ENCODE measurements around the gene IMMP2L.

DNA sequence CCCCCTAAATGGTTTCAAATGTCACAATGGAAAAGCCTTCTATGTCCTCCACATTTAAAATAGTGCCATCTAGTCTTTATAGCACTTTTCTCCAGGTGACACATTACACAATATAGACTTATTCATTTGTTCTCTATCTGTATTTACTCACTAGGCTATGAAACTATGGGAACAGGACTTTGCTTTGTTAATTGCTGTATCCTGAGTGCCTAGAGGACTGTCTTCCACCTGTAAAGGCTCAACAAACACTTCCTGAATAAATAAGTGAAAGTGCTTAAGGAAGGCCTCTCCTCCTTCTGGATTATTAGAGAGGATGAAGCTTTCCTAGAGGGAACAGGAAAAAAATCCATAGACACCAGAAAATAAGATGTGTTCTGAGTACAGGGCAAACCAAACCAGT lies 868.9 kb downstream of the IMMP2L start:
- TF ChIP-seq, protein P1, sequence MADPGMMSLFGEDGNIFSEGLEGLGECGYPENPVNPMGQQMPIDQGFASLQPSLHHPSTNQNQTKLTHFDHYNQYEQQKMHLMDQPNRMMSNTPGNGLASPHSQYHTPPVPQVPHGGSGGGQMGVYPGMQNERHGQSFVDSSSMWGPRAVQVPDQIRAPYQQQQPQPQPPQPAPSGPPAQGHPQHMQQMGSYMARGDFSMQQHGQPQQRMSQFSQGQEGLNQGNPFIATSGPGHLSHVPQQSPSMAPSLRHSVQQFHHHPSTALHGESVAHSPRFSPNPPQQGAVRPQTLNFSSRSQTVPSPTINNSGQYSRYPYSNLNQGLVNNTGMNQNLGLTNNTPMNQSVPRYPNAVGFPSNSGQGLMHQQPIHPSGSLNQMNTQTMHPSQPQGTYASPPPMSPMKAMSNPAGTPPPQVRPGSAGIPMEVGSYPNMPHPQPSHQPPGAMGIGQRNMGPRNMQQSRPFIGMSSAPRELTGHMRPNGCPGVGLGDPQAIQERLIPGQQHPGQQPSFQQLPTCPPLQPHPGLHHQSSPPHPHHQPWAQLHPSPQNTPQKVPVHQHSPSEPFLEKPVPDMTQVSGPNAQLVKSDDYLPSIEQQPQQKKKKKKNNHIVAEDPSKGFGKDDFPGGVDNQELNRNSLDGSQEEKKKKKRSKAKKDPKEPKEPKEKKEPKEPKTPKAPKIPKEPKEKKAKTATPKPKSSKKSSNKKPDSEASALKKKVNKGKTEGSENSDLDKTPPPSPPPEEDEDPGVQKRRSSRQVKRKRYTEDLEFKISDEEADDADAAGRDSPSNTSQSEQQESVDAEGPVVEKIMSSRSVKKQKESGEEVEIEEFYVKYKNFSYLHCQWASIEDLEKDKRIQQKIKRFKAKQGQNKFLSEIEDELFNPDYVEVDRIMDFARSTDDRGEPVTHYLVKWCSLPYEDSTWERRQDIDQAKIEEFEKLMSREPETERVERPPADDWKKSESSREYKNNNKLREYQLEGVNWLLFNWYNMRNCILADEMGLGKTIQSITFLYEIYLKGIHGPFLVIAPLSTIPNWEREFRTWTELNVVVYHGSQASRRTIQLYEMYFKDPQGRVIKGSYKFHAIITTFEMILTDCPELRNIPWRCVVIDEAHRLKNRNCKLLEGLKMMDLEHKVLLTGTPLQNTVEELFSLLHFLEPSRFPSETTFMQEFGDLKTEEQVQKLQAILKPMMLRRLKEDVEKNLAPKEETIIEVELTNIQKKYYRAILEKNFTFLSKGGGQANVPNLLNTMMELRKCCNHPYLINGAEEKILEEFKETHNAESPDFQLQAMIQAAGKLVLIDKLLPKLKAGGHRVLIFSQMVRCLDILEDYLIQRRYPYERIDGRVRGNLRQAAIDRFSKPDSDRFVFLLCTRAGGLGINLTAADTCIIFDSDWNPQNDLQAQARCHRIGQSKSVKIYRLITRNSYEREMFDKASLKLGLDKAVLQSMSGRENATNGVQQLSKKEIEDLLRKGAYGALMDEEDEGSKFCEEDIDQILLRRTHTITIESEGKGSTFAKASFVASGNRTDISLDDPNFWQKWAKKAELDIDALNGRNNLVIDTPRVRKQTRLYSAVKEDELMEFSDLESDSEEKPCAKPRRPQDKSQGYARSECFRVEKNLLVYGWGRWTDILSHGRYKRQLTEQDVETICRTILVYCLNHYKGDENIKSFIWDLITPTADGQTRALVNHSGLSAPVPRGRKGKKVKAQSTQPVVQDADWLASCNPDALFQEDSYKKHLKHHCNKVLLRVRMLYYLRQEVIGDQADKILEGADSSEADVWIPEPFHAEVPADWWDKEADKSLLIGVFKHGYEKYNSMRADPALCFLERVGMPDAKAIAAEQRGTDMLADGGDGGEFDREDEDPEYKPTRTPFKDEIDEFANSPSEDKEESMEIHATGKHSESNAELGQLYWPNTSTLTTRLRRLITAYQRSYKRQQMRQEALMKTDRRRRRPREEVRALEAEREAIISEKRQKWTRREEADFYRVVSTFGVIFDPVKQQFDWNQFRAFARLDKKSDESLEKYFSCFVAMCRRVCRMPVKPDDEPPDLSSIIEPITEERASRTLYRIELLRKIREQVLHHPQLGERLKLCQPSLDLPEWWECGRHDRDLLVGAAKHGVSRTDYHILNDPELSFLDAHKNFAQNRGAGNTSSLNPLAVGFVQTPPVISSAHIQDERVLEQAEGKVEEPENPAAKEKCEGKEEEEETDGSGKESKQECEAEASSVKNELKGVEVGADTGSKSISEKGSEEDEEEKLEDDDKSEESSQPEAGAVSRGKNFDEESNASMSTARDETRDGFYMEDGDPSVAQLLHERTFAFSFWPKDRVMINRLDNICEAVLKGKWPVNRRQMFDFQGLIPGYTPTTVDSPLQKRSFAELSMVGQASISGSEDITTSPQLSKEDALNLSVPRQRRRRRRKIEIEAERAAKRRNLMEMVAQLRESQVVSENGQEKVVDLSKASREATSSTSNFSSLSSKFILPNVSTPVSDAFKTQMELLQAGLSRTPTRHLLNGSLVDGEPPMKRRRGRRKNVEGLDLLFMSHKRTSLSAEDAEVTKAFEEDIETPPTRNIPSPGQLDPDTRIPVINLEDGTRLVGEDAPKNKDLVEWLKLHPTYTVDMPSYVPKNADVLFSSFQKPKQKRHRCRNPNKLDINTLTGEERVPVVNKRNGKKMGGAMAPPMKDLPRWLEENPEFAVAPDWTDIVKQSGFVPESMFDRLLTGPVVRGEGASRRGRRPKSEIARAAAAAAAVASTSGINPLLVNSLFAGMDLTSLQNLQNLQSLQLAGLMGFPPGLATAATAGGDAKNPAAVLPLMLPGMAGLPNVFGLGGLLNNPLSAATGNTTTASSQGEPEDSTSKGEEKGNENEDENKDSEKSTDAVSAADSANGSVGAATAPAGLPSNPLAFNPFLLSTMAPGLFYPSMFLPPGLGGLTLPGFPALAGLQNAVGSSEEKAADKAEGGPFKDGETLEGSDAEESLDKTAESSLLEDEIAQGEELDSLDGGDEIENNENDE (IDR thresholded peaks at IDR 0.05; ENCODE audit: insufficient replicate concordance, low read length): no peak
- TF ChIP-seq, protein P2, sequence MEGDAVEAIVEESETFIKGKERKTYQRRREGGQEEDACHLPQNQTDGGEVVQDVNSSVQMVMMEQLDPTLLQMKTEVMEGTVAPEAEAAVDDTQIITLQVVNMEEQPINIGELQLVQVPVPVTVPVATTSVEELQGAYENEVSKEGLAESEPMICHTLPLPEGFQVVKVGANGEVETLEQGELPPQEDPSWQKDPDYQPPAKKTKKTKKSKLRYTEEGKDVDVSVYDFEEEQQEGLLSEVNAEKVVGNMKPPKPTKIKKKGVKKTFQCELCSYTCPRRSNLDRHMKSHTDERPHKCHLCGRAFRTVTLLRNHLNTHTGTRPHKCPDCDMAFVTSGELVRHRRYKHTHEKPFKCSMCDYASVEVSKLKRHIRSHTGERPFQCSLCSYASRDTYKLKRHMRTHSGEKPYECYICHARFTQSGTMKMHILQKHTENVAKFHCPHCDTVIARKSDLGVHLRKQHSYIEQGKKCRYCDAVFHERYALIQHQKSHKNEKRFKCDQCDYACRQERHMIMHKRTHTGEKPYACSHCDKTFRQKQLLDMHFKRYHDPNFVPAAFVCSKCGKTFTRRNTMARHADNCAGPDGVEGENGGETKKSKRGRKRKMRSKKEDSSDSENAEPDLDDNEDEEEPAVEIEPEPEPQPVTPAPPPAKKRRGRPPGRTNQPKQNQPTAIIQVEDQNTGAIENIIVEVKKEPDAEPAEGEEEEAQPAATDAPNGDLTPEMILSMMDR (IDR thresholded peaks at IDR 0.05; ENCODE audit: control extremely low read depth in 1 of 3, insufficient read depth in 1 of 3, low read depth in 1 of 3, low read length in 3 of 3): no peak
- TF ChIP-seq POLR2AphosphoS5 (IDR thresholded peaks at IDR 0.05; ENCODE audit: low read depth, low read length) (no peak), POLR2A (IDR thresholded peaks at IDR 0.05; ENCODE audit: control extremely low read depth in 1 of 2, low read depth in 2 of 2, low read length in 2 of 2) (no peak), EP300 (IDR thresholded peaks at IDR 0.05; ENCODE audit: borderline replicate concordance in 1 of 2, low read depth in 2 of 2, low read length in 2 of 2) (no peak), EZH2 (IDR thresholded peaks at IDR 0.05; ENCODE audit: low read depth, low read length, severe bottlenecking) (no peak), ZNF274 (IDR thresholded peaks at IDR 0.05; ENCODE audit: borderline replicate concordance, extremely low read depth, low read length) (no peak), CHD1 (IDR thresholded peaks at IDR 0.05; ENCODE audit: low read depth, low read length) (no peak), FOSL1 (IDR thresholded peaks at IDR 0.05; ENCODE audit: insufficient read depth, low read depth, low read length) (no peak), PHF8 (conservative IDR thresholded peaks at IDR 0.05; ENCODE audit: low read depth, low read length) (no peak)
- TF ChIP-seq, protein P3, sequence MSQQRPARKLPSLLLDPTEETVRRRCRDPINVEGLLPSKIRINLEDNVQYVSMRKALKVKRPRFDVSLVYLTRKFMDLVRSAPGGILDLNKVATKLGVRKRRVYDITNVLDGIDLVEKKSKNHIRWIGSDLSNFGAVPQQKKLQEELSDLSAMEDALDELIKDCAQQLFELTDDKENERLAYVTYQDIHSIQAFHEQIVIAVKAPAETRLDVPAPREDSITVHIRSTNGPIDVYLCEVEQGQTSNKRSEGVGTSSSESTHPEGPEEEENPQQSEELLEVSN (IDR thresholded peaks at IDR 0.05): no peak
- TF ChIP-seq, protein P4, sequence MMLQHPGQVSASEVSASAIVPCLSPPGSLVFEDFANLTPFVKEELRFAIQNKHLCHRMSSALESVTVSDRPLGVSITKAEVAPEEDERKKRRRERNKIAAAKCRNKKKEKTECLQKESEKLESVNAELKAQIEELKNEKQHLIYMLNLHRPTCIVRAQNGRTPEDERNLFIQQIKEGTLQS (IDR thresholded peaks at IDR 0.05; ENCODE audit: insufficient read depth, low read depth, low read length): no peak

Measured in H1 (cell line).